ENCODE results near the gene EXOC6B.

EXOC6B gene

GRCh38 chr2:72727356-72727755, 98.5 kb downstream of the EXOC6B start:
- no peak for DNase-seq

DNA sequence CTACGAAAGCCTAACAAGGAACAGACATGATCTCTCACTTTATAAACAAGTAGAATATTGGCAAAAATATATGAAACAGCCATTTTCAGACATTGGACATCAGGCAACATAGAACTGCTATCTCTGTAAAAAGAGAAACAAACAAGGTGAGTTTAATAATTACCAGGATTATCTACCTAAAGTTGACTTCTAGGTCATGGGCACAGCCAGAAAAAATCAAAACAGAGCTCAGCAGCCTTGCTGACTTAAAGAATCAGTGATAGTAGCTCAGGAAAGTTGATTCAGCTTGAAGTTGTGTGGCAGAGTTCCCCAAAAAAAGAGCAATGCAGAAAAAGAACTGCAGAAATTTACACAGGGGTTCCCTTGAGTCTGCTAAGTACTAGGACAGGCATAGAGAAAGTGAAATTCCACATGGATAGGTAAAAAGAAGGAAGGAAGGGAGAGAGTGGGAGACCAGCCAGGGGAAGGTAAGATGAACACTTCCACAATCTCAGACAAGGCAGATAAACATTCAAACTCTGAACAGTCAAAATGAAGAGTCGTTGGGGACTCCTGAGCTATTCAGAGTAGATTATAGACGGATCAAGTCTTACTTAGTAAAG, 102.0 kb downstream of the EXOC6B start:
- no peak for DNase-seq

DNA sequence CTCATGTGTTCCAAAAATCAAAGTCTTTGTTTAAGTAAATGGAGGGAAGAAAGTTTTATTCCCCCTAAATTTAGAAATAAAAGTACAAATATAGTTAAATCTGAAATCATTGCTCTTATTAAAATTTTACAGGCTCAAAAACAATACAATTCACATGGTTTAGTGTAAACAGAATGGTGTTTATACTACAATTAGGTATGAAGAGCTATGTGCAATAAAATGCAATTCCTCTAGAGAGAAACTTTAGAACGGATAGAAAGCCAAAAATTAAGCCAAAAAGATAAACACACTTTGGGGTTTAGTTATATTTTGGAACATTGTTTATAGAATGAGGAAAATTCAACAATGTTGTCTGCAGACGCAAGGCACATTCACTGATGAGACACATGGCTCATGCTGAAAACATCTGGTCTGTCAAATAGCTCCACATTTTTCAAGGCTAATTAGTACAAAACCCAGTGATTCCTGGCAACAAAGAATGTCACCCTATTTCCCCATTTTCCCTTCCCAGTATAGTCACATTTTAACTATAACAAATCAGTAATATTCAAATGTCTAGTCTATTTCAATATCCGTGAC, 103.3 kb downstream of the EXOC6B start:
- no peak for DNase-seq

DNA sequence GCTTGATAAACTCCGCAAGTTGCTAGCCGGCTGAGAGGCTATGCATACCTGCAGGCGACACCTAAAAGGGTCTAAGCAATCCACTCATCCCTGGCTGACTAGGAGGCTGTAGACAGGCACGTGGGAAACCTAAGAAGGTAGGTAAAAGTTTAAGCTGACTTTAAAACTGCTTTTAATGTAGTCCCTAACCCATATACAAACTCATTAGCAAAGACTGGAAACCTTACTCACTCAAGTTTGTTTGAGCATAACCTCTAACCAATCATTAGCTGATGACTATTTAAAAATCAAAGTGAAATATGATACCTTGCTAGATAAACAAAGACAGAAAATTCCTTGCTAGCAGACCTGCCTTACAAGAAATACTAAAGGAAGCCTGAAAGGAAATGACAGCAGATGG, 106.4 kb downstream of the EXOC6B start:
- DNase-seq: no peak

- no peak for DNase-seq
Observed at GRCh38 chr2:72718876-72719275, 107.0 kb downstream of the EXOC6B start.

DNA sequence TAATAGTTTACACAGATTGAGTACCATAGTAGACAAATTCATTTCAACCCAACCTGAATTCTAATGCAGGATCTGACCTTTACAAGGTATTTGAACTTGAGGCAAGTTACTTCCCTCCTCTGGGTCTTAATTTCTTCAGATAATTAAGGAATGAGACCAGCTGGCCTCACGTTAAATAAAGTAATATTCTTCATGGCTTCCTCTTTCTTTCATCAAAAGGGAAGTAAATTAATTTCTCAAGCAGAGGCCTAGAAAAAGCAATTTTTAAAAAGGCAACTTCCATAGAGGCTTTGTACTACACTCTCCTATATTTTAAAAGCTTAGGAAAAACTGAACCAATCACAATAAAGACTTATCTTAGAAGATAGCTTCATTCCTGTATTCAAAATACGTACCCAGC, 109.2 kb downstream of the EXOC6B start:
- no peak for DNase-seq

DNA sequence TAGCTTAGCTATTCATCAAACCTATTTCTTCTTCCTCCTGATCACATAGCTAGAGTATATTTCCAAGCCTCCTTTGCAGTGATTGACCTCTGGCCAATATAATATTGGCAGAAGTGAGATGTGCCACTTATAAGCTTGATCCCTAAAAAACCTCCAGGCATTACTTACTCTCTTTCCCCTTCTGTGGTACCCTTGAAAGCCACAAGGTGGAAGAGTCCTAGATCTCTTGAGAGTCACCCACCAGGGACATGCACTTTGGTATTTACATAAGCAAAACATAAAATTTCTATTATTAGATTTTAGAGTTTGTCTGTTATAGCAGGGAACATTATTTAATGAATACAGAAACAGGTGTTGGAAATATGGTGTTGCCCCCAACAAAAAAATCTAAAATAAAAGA, 112.0 kb downstream of the EXOC6B start:
- no peak for DNase-seq

DNA sequence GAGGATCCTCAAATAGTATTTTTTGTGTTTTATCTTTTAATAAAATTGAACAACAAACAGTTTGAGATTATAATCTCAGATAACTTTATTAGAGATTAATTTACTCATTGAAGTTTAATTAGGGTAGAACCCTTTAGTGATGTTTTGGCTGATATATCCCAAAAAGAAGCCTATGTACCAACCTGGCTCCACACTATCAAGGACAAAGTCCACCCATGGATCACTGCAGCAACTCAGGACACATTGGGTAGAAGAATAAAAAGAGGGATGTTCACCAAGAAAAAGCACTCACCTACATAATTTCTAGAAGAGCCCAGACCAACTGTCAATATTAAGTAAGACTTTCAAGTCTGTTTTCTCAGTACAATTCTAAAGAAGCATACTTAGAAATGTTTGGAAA, 112.9 kb downstream of the EXOC6B start:
- no peak for DNase-seq

DNA sequence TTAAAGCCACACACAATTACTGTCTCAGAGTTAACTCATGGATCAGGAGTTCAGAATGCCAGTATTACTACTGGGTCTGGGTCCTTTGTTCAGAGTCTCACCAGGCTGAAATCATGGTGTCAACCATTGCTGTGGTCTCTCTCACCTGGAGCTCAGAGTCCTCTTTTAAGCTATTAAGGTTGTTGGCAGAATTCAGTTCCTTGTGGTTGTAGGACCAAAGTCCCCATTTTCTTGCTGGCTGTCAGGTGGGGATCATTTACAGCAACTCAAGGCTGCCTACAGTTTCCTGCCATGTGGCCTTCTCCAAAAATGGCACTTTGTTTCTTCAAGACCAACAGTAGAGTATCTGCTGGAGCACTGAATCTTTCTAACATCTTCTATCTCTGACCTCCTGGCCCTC, 113.5 kb downstream of the EXOC6B start:
- DNase-seq: no peak

GRCh38 chr2:72710418-72711152, 115.2 kb downstream of the EXOC6B start:
- no peak for DNase-seq

GRCh38 chr2:72708236-72708635, 117.6 kb downstream of the EXOC6B start:
- DNase-seq: no peak

- no peak for DNase-seq
Observed at GRCh38 chr2:72698300-72698699, 127.5 kb downstream of the EXOC6B start.

- no peak for DNase-seq
Observed at GRCh38 chr2:72696559-72696958, 129.3 kb downstream of the EXOC6B start.

DNA sequence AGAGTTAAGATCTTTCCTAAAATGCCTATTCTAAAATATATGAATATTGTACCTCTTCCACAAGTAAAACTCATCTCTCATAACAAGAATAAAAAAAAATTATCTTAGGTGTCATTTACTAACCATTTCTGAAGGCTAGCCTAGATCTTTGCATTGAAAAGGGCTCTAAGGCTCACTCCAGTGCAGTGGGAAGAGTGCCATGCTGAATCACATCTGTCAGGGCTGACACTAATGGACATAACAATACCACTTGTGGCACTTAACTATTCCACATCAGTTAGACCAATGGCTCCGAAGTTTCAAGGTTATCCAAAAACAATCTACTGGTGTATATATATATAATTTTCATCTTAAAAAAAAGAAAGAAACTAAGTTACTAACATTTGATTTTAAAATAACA, 130.2 kb downstream of the EXOC6B start:
- no peak for DNase-seq

GRCh38 chr2:72694715-72695496, 130.9 kb downstream of the EXOC6B start:
- DNase-seq: no peak

DNA sequence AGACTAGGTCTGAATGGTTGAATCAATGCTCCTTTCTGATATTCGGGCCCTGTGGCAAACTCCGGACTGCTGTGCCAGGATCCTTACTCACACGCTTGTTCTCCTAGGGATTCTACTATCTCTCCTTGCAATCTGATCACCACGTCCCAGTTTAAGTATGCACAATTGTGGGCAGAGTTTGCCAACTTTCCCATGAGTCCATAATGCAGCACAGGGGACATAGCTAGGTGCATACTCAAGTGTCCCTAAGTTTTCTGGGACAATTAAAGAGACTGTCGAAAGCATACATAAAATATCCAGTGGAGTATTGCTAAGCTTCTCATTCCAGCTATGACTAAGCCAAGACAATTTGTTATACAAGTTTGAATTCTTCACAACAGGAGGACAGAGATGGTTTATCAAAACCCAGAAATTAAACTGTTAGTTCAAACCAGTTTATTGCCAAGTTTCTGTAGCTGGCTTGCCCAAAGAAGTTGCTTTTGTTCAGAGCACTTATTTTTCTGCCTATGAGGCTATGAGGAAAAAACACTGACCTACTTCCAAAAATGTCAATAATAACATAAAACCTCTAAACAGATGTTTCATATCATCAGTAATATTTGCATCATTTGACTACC, 136.1 kb downstream of the EXOC6B start:
- no peak for DNase-seq

GRCh38 chr2:72685638-72686213, 140.1 kb downstream of the EXOC6B start:
- DNase-seq: no peak

DNA sequence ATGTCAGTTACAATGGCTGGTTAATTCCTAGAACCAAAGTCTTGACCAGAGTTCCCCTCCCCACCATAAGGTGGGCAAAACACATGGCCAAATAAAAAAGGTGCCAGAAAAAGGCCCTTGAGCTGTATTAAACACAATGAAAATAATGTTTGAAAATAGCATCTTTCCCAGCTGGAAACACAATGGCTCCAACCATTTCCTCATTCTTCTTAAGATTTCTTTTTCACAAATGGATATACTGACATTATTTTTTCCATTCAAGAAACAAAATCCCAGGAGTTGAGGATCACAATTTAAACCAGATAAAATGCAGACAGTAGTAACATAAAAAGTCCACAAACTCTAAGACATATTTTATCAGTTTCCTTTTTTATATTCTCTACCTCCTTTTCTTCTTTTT, 143.8 kb downstream of the EXOC6B start:
- DNase-seq: no peak

GRCh38 chr2:72681016-72681995, 144.5 kb downstream of the EXOC6B start:
- DNase-seq: no peak

- no peak for DNase-seq
Observed at GRCh38 chr2:72678024-72678423, 147.8 kb downstream of the EXOC6B start.

DNA sequence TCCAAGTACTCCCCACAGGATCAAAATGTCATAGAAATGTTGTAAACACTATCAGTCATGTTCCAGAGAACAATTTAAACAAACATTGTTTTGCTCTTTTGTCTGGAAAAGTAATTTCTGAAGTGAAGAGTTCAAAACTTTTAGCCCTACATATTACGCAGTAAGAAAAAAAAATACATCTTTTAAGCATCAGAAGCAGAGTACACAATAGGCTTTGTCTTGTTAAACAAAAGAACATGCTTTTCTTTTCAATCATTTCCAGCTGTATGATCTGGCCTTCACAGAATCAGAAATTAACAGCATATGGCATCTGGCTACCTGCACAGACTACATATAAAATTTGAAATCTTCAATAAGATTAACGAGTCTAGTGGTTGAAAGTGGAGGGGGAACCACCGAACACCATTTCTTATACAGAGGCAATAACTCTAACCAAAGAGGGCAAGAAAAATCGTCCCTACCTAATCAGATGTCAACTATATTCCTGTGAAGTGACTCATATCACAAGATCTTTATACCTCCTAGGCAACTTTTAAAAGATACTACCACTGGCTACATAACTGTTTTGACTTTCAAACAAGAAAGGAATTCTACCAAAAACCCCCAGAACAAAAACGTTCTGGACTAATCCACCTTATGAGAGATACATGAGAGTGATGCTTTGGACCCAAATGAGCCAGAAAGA, 149.3 kb downstream of the EXOC6B start:
- no peak for DNase-seq

All from NCI-H2107 (cell line).